PC-3 (cell line): Measurements from ENCODE around the gene EXD2. TPM values are rescaled to one million over a fixed set of nuclear protein-coding genes. Genes with fewer than 3 reads are reported as not detected.

Experiments used
- ATAC-seq: fragments of 200-7000 bp; cut with Tn5 transposase; 2 replicates; pipeline ENCODE4 v1.9.1; 2020; ENCODE audit warnings: mild to moderate bottlenecking, moderate library complexity
- BruUV-seq: library from RNA; stranded (reverse); fragments of 400-500 nt; replicated peaks from 2 replicates; lab custom pipeline; 2021; lab: Mats Ljungman, UMichigan
- CTCF ChIA-PET: fragments of 300-600 bp; sonication (Branson Sonifier 250); formaldehyde crosslinking; loops from one replicate; lab custom pipeline; 2022; ENCODE audit warnings: antibody characterized with exemption; lab: Charles Lee
- POLR2A ChIA-PET: fragments of 300-600 bp; sonication (Branson Sonifier 250); formaldehyde crosslinking; loops from one replicate; lab custom pipeline; 2022; ENCODE audit warnings: antibody characterized with exemption; ENCODE audit not compliant: unreplicated experiment; lab: Charles Lee
- DNase-seq: peaks from one replicate; pipeline ENCODE4 v3.0.0-alpha.2; 2015
- H2AFZ ChIP-seq: fragments of 300-600 bp; sonication (generic); 2 replicates; pipeline ENCODE4 v1.6.0; 2016; ENCODE audit warnings: antibody characterized with exemption, low read length
- H3F3A ChIP-seq: fragments of 300-600 bp; sonication (generic); one replicate; pipeline ENCODE4 v1.6.0; 2017; ENCODE audit warnings: antibody characterized with exemption, low read length, control low read depth, mild to moderate bottlenecking; ENCODE audit not compliant: unreplicated experiment
- H3K27ac ChIP-seq: fragments of 300-600 bp; sonication (generic); 2 replicates; pipeline ENCODE4 v1.5.1; 2016; ENCODE audit warnings: mild to moderate bottlenecking, low read length
- H3K27me3 ChIP-seq: fragments of 300-600 bp; sonication (generic); 2 replicates; pipeline ENCODE4 v1.6.1; 2016; ENCODE audit warnings: low read length, mixed read lengths
- H3K36me3 ChIP-seq: fragments of 300-600 bp; sonication (generic); 2 replicates; pipeline ENCODE4 v1.6.1; 2016; ENCODE audit warnings: low read depth, mixed run types, low read length, mixed read lengths
- H3K4me1 ChIP-seq: fragments of 300-600 bp; sonication (generic); 2 replicates; pipeline ENCODE4 v1.5.1; 2016; ENCODE audit warnings: low read length; ENCODE audit not compliant: insufficient read depth
- H3K4me2 ChIP-seq: fragments of 300-600 bp; sonication (generic); 2 replicates; pipeline ENCODE4 v1.6.0; 2016; ENCODE audit warnings: low read length
- H3K4me3 ChIP-seq: fragments of 300-600 bp; sonication (generic); 2 replicates; pipeline ENCODE4 v1.5.1; 2016; ENCODE audit warnings: mild to moderate bottlenecking, low read length, mixed read lengths
- H3K79me2 ChIP-seq: fragments of 300-600 bp; sonication (generic); 2 replicates; pipeline ENCODE4 v1.6.1; 2017; ENCODE audit warnings: low read length, mixed read lengths
- H3K9ac ChIP-seq: fragments of 300-600 bp; sonication (generic); 2 replicates; pipeline ENCODE4 v1.6.0; 2016; ENCODE audit warnings: mild to moderate bottlenecking, low read length
- H3K9me2 ChIP-seq: fragments of 300-600 bp; sonication (generic); replicated peaks from 2 replicates; pipeline ENCODE4 v1.6.1; 2016; ENCODE audit warnings: mixed run types, low read length, mixed read lengths
- H3K9me3 ChIP-seq: fragments of 300-600 bp; sonication (generic); 2 replicates; pipeline ENCODE4 v1.6.1; 2016; ENCODE audit warnings: low read length, mixed read lengths
- H4K20me1 ChIP-seq: fragments of 300-600 bp; sonication (generic); 2 replicates; pipeline ENCODE4 v1.6.1; 2016; ENCODE audit warnings: low read length, mixed read lengths
- EZH2 ChIP-seq: fragments of 300-600 bp; sonication (generic); IDR thresholded peaks from one replicate; pipeline ENCODE4 v1.6.1; 2017; ENCODE audit warnings: antibody characterized with exemption, mild to moderate bottlenecking, low read length; ENCODE audit not compliant: unreplicated experiment
- EZH2phosphoT487 ChIP-seq: fragments of 300-600 bp; sonication (generic); IDR thresholded peaks from 2 replicates; pipeline ENCODE4 v1.6.1; 2018; ENCODE audit warnings: mild to moderate bottlenecking, antibody characterized with exemption, low read length, borderline replicate concordance
- intact Hi-C: fragments of 100-400 bp; cut with micrococcal nuclease; formaldehyde crosslinking; loops from 2 replicates; pipeline ENCODE4 v1.9.0; 2023
- total RNA-seq: library from RNA; depleted of rRNA; stranded (reverse); fragments of >200 nt; gene quantifications from 2 replicates; pipeline ENCODE4 v1.2.3, GENCODE V29; 2014
- TF ChIP-seq, protein P1 (sequence below): fragments of 300-600 bp; sonication (generic); conservative IDR thresholded peaks from 2 replicates; pipeline ENCODE4 v1.5.1; 2017; ENCODE audit warnings: antibody characterized with exemption, low read depth, mild to moderate bottlenecking, low read length

EXD2 gene
- total RNA-seq, 1 experiment from 2014 or later, result 19.9 TPM

DNA sequence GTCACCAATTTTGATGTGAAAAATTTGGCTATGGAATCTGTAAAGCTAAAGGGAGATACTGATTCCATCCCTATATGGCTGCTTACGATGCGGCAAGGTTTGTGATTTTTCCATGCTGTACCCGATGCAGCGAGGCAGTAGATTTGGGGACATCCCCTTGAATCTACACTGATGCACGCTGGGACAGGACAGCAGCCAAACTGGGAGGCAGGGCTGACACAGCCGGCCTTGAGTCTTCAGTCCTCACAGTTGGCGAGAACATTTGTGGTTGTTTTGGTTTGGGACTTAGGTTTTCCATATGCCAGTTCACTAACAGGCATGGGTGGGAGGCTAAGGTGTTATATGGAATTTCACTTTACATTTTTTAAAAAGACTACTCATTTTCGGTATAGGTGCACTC lies 72.5 kb downstream of the EXD2 start:
- Histone ChIP-seq H4K20me1 (no peaks in the 10 kb centered on the region), H3K36me3 (no peaks in the 10 kb centered on the region), H3K4me1 (peaks cover 12% of the 10 kb centered on the region; the same call in 1 of the 2 replicates), H3K79me2 (no peaks in the 10 kb centered on the region), H2AFZ (no peak overlapping the region), H3K27ac (no peak overlapping the region), H3K4me3 (no peak overlapping the region), H3K9ac (no peak overlapping the region), H3K9me2 (no peaks in the 10 kb centered on the region), H3K27me3 (peaks cover 50% of the 10 kb centered on the region), H3F3A (no peaks in the 10 kb centered on the region), H3K4me2 (no peak overlapping the region), H3K9me3 (no peaks in the 10 kb centered on the region)
- DNase-seq (no peak), ATAC-seq (no peak)
- BruUV-seq, result no TSS peak
- ChIA-PET CTCF (interaction anchor here (0.6 kb wide), 1 partner anchor 24 kb away, joined by 3 read pairs; no protein-coding TSS in a partner anchor), POLR2A (no interaction called here)
- TF ChIP-seq EZH2, result no peak
- TF ChIP-seq, protein P1, sequence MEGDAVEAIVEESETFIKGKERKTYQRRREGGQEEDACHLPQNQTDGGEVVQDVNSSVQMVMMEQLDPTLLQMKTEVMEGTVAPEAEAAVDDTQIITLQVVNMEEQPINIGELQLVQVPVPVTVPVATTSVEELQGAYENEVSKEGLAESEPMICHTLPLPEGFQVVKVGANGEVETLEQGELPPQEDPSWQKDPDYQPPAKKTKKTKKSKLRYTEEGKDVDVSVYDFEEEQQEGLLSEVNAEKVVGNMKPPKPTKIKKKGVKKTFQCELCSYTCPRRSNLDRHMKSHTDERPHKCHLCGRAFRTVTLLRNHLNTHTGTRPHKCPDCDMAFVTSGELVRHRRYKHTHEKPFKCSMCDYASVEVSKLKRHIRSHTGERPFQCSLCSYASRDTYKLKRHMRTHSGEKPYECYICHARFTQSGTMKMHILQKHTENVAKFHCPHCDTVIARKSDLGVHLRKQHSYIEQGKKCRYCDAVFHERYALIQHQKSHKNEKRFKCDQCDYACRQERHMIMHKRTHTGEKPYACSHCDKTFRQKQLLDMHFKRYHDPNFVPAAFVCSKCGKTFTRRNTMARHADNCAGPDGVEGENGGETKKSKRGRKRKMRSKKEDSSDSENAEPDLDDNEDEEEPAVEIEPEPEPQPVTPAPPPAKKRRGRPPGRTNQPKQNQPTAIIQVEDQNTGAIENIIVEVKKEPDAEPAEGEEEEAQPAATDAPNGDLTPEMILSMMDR, result no peak
- TF ChIP-seq EZH2phosphoT487, result no peak
- intact Hi-C loops, result loop anchor here (5.0 kb wide), 1 partner anchor 34 kb away; no protein-coding TSS in a partner anchor

GRCh38 chr14:69266572-69267345 lies 75.5 kb downstream of the EXD2 start:
- no peaks in the 10 kb centered on the region for H3K9me3 ChIP-seq
- intact Hi-C loops, result no loop called here
- H3K4me1 ChIP-seq, result peaks cover 19% of the 10 kb centered on the region
- TF ChIP-seq EZH2, result no peak
- TF ChIP-seq, protein P1, result no peak
- TF ChIP-seq EZH2phosphoT487, result no peak
- no TSS peak for BruUV-seq
- H3K27ac ChIP-seq, result no peak overlapping the region
- no peaks in the 10 kb centered on the region for H3K36me3 ChIP-seq
- H3K9ac ChIP-seq, result no peak overlapping the region
- peaks cover 21% of the 10 kb centered on the region for H3K27me3 ChIP-seq
- H3K4me3 ChIP-seq, result no peak overlapping the region
- no peak for ATAC-seq
- H4K20me1 ChIP-seq, result no peaks in the 10 kb centered on the region
- H3K4me2 ChIP-seq, result no peak overlapping the region
- H3F3A ChIP-seq, result no peaks in the 10 kb centered on the region
- no peak for DNase-seq
- ChIA-PET POLR2A (no interaction called here), CTCF (no interaction called here)
- H2AFZ ChIP-seq, result no peak overlapping the region
- H3K9me2 ChIP-seq, result no peaks in the 10 kb centered on the region
- H3K79me2 ChIP-seq, result no peaks in the 10 kb centered on the region

GRCh38 chr14:69267492-69267891 lies 76.2 kb downstream of the EXD2 start:
- H3K36me3 ChIP-seq, result no peaks in the 10 kb centered on the region
- peaks cover 19% of the 10 kb centered on the region for H3K4me1 ChIP-seq
- no peak overlapping the region for H3K4me2 ChIP-seq
- H3F3A ChIP-seq, result no peaks in the 10 kb centered on the region
- H3K4me3 ChIP-seq, result no peak overlapping the region
- H4K20me1 ChIP-seq, result no peaks in the 10 kb centered on the region
- H3K9ac ChIP-seq, result no peak overlapping the region
- H3K27me3 ChIP-seq, result peaks cover 13% of the 10 kb centered on the region
- ChIA-PET CTCF (no interaction called here), POLR2A (no interaction called here)
- intact Hi-C loops, result no loop called here
- DNase-seq, result no peak
- no peaks in the 10 kb centered on the region for H3K9me2 ChIP-seq
- H3K9me3 ChIP-seq, result no peaks in the 10 kb centered on the region
- no peaks in the 10 kb centered on the region for H3K79me2 ChIP-seq
- BruUV-seq, result no TSS peak
- ATAC-seq, result no peak
- no peak overlapping the region for H3K27ac ChIP-seq
- no peak overlapping the region for H2AFZ ChIP-seq
- TF ChIP-seq EZH2phosphoT487 (no peak), EZH2 (no peak)
- TF ChIP-seq, protein P1, result no peak
